ENCODE data around the gene ABTB2. TPM values are rescaled to one million over a fixed set of nuclear protein-coding genes. Genes with fewer than 3 reads are reported as not detected.

Gene ABTB2
- polyA plus RNA-seq, 1 of the 3 experiments (the other 2 are of a cell fraction): 7.8 TPM

GRCh38 chr11:34351687-34352469, 5.9 kb downstream of the ABTB2 start:
- no peaks in the 10 kb centered on the region for H3F3A ChIP-seq (replicated peaks; ENCODE audit: insufficient read depth)
- ChIA-PET CTCF (interaction anchor here (0.6 to 13.4 kb wide), 2 partner anchors 175 to 353 kb away, joined by 3 to 240 read pairs; no protein-coding TSS in a partner anchor), POLR2A (no interaction called here)
- no peak overlapping the region for H3K9ac ChIP-seq
- H3K9me2 ChIP-seq: no peaks in the 10 kb centered on the region
- no peak overlapping the region for H3K4me2 ChIP-seq
- peaks cover 5% of the 10 kb centered on the region; the same call in 1 of the 2 replicates for H3K79me2 ChIP-seq (ENCODE audit: insufficient read depth)
- H3K27ac ChIP-seq (ENCODE audit: low read depth in 2 of 2, low read length in 1 of 2): no peak overlapping the region; a peak in 1 of 4 replicates
- TF ChIP-seq USF2 (IDR thresholded peaks at IDR 0.05; ENCODE audit: borderline replicate concordance, low read depth, low read length) (no peak), PBX3 (IDR thresholded peaks at IDR 0.05) (no peak), IRF3 (IDR thresholded peaks at IDR 0.05; ENCODE audit: low read depth, low read length) (no peak), MXI1 (IDR thresholded peaks at IDR 0.05; ENCODE audit: low read depth, low read length) (no peak), SIN3A (IDR thresholded peaks at IDR 0.05; ENCODE audit: borderline replicate concordance, low read depth, low read length) (no peak), FOXJ3 (CRISPR knock-in tag; IDR thresholded peaks at IDR 0.05) (no peak), GABPA (IDR thresholded peaks at IDR 0.05; ENCODE audit: low read depth) (no peak), MEF2A (IDR thresholded peaks at IDR 0.05; ENCODE audit: borderline replicate concordance, low read depth) (no peak), FOSL2 (IDR thresholded peaks at IDR 0.05; ENCODE audit: borderline replicate concordance, low read depth) (no peak), RFX5 (IDR thresholded peaks at IDR 0.05; ENCODE audit: low read length) (no peak), REST (IDR thresholded peaks at IDR 0.05; ENCODE audit: low read depth, low read length) (no peak), TEAD4 (IDR thresholded peaks at IDR 0.05; ENCODE audit: borderline replicate concordance, insufficient read depth) (no peak), JUND (IDR thresholded peaks at IDR 0.05) (no peak), NFIC (IDR thresholded peaks at IDR 0.05; ENCODE audit: borderline replicate concordance) (no peak), EZH2phosphoT487 (IDR thresholded peaks at IDR 0.05; ENCODE audit: borderline replicate concordance, low read depth) (no peak), YY1 (IDR thresholded peaks at IDR 0.05; ENCODE audit: low read depth) (no peak), GATA2 (CRISPR knock-in tag; IDR thresholded peaks at IDR 0.05) (no peak)
- H3K27me3 ChIP-seq (ENCODE audit: insufficient read depth): no peaks in the 10 kb centered on the region
- no peak overlapping the region for H3K4me3 ChIP-seq (ENCODE audit: low read depth in 2 of 2, low read length in 1 of 2)
- peaks cover 14% of the 10 kb centered on the region; the same call in 1 of the 2 replicates for H4K20me1 ChIP-seq (ENCODE audit: insufficient read depth)
- DNase-seq: no peak
- no peaks in the 10 kb centered on the region for H3K9me3 ChIP-seq
- H2AFZ ChIP-seq (ENCODE audit: low read depth): no peak overlapping the region
- H3K4me1 ChIP-seq (ENCODE audit: control insufficient read depth in 1 of 2, insufficient read depth in 2 of 2, low read depth in 1 of 2, low read length in 1 of 2): peaks cover 24 to 36% of the 10 kb centered on the region in 2 experiments
- H3K36me3 ChIP-seq (replicated peaks in 1 of 2; ENCODE audit: control insufficient read depth in 1 of 2, insufficient read depth in 2 of 2, low read length in 1 of 2): no peaks in the 10 kb centered on the region
- WGBS (ENCODE audit: low lambda C conversion rate): 91% methylated on average over 4 of the region's 4 CpGs

All from SK-N-SH (cell line).